Measurements from ENCODE around the gene MAPK1IP1L.

- TF ChIP-seq CTCF (IDR thresholded peaks at IDR 0.05) (no peak), POLR2A (IDR thresholded peaks at IDR 0.05) (no peak)
Measured at GRCh38 chr14:55073856-55074255, 22.4 kb downstream of the MAPK1IP1L start.
